Body of pancreas (tissue), 4 donors: ENCODE results near the gene RPS15A.

Source experiments
- POLR2A ChIP-seq, 3 donors: fragments of 450-650 bp; IDR thresholded peaks; one replicate each; pipeline ENCODE4 v1.6.1; 2016; ENCODE audit warnings: antibody characterized with exemption in 3 of 3, mild to moderate bottlenecking in 2 of 3
- TF ChIP-seq, protein P1 (sequence below), 7 experiments: fragments of 450-650 bp in 4 of 7; fragments of 200-600 bp in 3 of 7; sonication (generic) in 3 of 7; IDR thresholded peaks; one replicate each; pipeline ENCODE4 v1.5.1; 2016 to 2019; ENCODE audit warnings: antibody characterized with exemption in 7 of 7

- TF ChIP-seq, protein P1, sequence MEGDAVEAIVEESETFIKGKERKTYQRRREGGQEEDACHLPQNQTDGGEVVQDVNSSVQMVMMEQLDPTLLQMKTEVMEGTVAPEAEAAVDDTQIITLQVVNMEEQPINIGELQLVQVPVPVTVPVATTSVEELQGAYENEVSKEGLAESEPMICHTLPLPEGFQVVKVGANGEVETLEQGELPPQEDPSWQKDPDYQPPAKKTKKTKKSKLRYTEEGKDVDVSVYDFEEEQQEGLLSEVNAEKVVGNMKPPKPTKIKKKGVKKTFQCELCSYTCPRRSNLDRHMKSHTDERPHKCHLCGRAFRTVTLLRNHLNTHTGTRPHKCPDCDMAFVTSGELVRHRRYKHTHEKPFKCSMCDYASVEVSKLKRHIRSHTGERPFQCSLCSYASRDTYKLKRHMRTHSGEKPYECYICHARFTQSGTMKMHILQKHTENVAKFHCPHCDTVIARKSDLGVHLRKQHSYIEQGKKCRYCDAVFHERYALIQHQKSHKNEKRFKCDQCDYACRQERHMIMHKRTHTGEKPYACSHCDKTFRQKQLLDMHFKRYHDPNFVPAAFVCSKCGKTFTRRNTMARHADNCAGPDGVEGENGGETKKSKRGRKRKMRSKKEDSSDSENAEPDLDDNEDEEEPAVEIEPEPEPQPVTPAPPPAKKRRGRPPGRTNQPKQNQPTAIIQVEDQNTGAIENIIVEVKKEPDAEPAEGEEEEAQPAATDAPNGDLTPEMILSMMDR (IDR thresholded peaks at IDR 0.05) = no peak
- no peak for TF ChIP-seq POLR2A (IDR thresholded peaks at IDR 0.05)
These were observed 39.1 kb upstream of the RPS15A start for GRCh38 chr16:18829251-18829650.
